ENCODE results near the gene AOC2. TPM values are rescaled to one million over a fixed set of nuclear protein-coding genes. Genes with fewer than 3 reads are reported as not detected.
A peak's percentile ranks its signal among the peaks of the same experiment; 100 is the strongest.

AOC2 gene
- total and polyA plus RNA-seq, 2 of the 13 experiments (the other 11 are each of a cell fraction or from before 2014, with no cell fraction given), result 1.2 to 3.3 TPM

- TF ChIP-seq ISX (CRISPR knock-in tag; conservative IDR thresholded peaks at IDR 0.05) (no peak; the same call in 1 of the 2 replicates), HCFC1 (IDR thresholded peaks at IDR 0.05; ENCODE audit: low read depth, low read length) (no peak), ZBTB3 (CRISPR knock-in tag; IDR thresholded peaks at IDR 0.05; ENCODE audit: borderline replicate concordance, low read depth) (peak; percentile 83; the same call in 1 of the 2 replicates), FOXK2 (IDR thresholded peaks at IDR 0.05) (peak; percentile 56), HHEX (CRISPR knock-in tag; IDR thresholded peaks at IDR 0.05) (peak; percentile 23; the same call in 1 of the 2 replicates), DR1 (CRISPR knock-in tag; IDR thresholded peaks at IDR 0.05) (no peak), ZNF605 (CRISPR knock-in tag; IDR thresholded peaks at IDR 0.05) (peak; percentile 90), SNAI1 (CRISPR knock-in tag; IDR thresholded peaks at IDR 0.05; ENCODE audit: borderline replicate concordance) (no peak), ZNF136 (CRISPR knock-in tag; IDR thresholded peaks at IDR 0.05; ENCODE audit: low read depth) (no peak), ZNF569 (CRISPR knock-in tag; IDR thresholded peaks at IDR 0.05; ENCODE audit: borderline replicate concordance) (no peak), ZNF253 (CRISPR knock-in tag; IDR thresholded peaks at IDR 0.05; ENCODE audit: borderline replicate concordance) (peak; percentile 81; the same call in 1 of the 2 replicates), ZNF780A (CRISPR knock-in tag; IDR thresholded peaks at IDR 0.05) (no peak; the same call in 1 of the 2 replicates), ZFP1 (CRISPR knock-in tag; IDR thresholded peaks at IDR 0.05) (peak; percentile 78; the same call in 1 of the 2 replicates), ZNF142 (CRISPR knock-in tag; IDR thresholded peaks at IDR 0.05) (0 out of 2 replicates have a peak, but pooled peaks have one; percentile 37), ATF2 (CRISPR knock-in tag; IDR thresholded peaks at IDR 0.05) (no peak; the same call in 1 of the 2 replicates), NR2C2 (CRISPR knock-in tag; IDR thresholded peaks at IDR 0.05; ENCODE audit: borderline replicate concordance) (peak; percentile 92), MTERF4 (CRISPR knock-in tag; IDR thresholded peaks at IDR 0.05) (no peak; the same call in none of the 2 replicates), RAD51 (IDR thresholded peaks at IDR 0.05; ENCODE audit: borderline replicate concordance) (peak; percentile 56; the same call in 1 of the 2 replicates), ZFP36L1 (CRISPR knock-in tag; IDR thresholded peaks at IDR 0.05) (peak; percentile 96; the same call in 1 of the 2 replicates)
- TF ChIP-seq, protein P1, sequence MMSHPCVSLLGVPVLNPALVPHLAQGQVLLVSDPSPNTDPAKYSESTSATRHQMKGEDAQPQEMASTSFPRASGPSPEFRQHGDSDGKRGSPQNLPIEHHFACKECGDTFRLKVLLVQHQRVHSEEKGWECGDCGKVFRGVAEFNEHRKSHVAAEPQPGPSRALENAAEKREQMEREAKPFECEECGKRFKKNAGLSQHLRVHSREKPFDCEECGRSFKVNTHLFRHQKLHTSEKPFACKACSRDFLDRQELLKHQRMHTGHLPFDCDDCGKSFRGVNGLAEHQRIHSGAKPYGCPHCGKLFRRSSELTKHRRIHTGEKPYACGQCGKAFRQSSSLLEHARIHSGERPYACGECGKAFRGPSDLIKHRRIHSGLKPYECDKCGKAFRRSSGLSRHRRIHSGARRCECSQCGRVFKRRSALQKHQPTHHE (CRISPR knock-in tag; IDR thresholded peaks at IDR 0.05; ENCODE audit: borderline replicate concordance), result no peak
Measured at GRCh38 chr17:42886283-42887176, 42.1 kb downstream of the AOC2 start (continued).

Data from HepG2 (cell line).